H1 (cell line): Measurements from ENCODE around the gene KXD1. TPM values are rescaled to one million over a fixed set of nuclear protein-coding genes. Genes with fewer than 3 reads are reported as not detected.

Source experiments
- CTCF ChIA-PET: fragments of 300-600 bp; sonication (Branson Sonifier 250); formaldehyde crosslinking; loops from one replicate; lab custom pipeline; 2021; ENCODE audit not compliant: partially characterized antibody; lab: Charles Lee
- POLR2A ChIA-PET: fragments of 300-600 bp; sonication (Branson Sonifier 250); formaldehyde crosslinking; loops from one replicate; lab custom pipeline; 2021; ENCODE audit warnings: inconsistent platforms; ENCODE audit not compliant: partially characterized antibody; lab: Charles Lee
- DNase-seq, 2 experiments: peaks; one replicate each; pipeline versions ENCODE4 v3.0.0 to v3.0.0-alpha.2; 2010 to 2022; ENCODE audit warnings: low spot score in 2 of 2, low read depth in 1 of 2, mixed read lengths in 1 of 2
- FAIRE-seq: peaks from 2 replicates; lab custom pipeline; 2011; peaks lifted over from hg19 to GRCh38; lab: Jason Lieb, UNC
- H2AFZ ChIP-seq: 2 replicates; pipeline ENCODE4 v1.8.1; 2012; ENCODE audit warnings: low read length, inconsistent platforms
- H2AK5ac ChIP-seq: 2 replicates; pipeline ENCODE4 v1.6.1; 2013; ENCODE audit warnings: low read depth, low read length
- H2BK120ac ChIP-seq: replicated peaks from 2 replicates; pipeline ENCODE3; 2013; ENCODE audit warnings: low read depth, low read length, inconsistent platforms
- H2BK12ac ChIP-seq: 2 replicates; pipeline ENCODE4 v1.6.1; 2013; ENCODE audit warnings: low read depth, low read length
- H2BK15ac ChIP-seq: 2 replicates; pipeline ENCODE4 v1.6.1; 2013; ENCODE audit warnings: low read length
- H2BK20ac ChIP-seq: 2 replicates; pipeline ENCODE4 v1.6.1; 2013; ENCODE audit warnings: low read length
- H2BK5ac ChIP-seq: 2 replicates; pipeline ENCODE4 v1.6.1; 2013; ENCODE audit warnings: low read depth, low read length
- H3K14ac ChIP-seq: 2 replicates; pipeline ENCODE4 v1.6.1; 2013; ENCODE audit warnings: inconsistent platforms; ENCODE audit not compliant: insufficient read length
- H3K18ac ChIP-seq: 2 replicates; pipeline ENCODE4 v1.6.1; 2013; ENCODE audit warnings: low read length; ENCODE audit errors: extremely low read depth
- H3K23ac ChIP-seq: 2 replicates; pipeline ENCODE4 v1.6.1; 2013; ENCODE audit warnings: inconsistent platforms; ENCODE audit not compliant: insufficient read length
- H3K23me2 ChIP-seq: 2 replicates; pipeline ENCODE4 v1.6.1; 2013; ENCODE audit warnings: low read depth, low read length
- H3K27ac ChIP-seq: 2 replicates; pipeline ENCODE4 v1.6.1; 2011; ENCODE audit warnings: low read depth, low read length, inconsistent platforms
- H3K27me3 ChIP-seq, 4 experiments: replicated peaks in 1 of 4; 1 replicate in 1 of 4; 2 replicates in 3 of 4; pipeline versions ENCODE4 v1.6.1 to v1.8.1; 2011 to 2013; ENCODE audit warnings: low read length in 3 of 4, mild to moderate bottlenecking in 3 of 4, inconsistent platforms in 2 of 4, mixed read lengths in 2 of 4, moderate library complexity in 1 of 4; ENCODE audit not compliant: control insufficient read depth in 3 of 4, insufficient read depth in 3 of 4; ENCODE audit errors: extremely low read depth in 1 of 4
- H3K36me3 ChIP-seq, 4 experiments: 2 replicates each; pipeline versions ENCODE4 v1.6.1 to v1.8.1; 2011 to 2013; ENCODE audit warnings: mild to moderate bottlenecking in 4 of 4, low read length in 3 of 4, moderate library complexity in 2 of 4, control low read depth in 1 of 4, inconsistent platforms in 1 of 4; ENCODE audit not compliant: insufficient read depth in 4 of 4, control insufficient read depth in 2 of 4
- H3K4ac ChIP-seq: replicated peaks from 2 replicates; pipeline ENCODE3; 2013; ENCODE audit warnings: low read length, low read depth, mixed read lengths, inconsistent platforms; ENCODE audit not compliant: insufficient read length
- H3K4me1 ChIP-seq, 4 experiments: replicated peaks in 1 of 4; 1 replicate in 1 of 4; 2 replicates in 3 of 4; pipeline versions ENCODE4 v1.6.1 to v1.8.1; 2011 to 2013; ENCODE audit warnings: low read length in 3 of 4, inconsistent platforms in 2 of 4, mixed read lengths in 1 of 4; ENCODE audit not compliant: insufficient read depth in 4 of 4, control insufficient read depth in 3 of 4
- H3K4me2 ChIP-seq, 2 experiments: 2 replicates each; pipeline versions ENCODE4 v1.6.1 to v1.8.1; 2011 to 2013; ENCODE audit warnings: low read depth in 2 of 2, low read length in 2 of 2, control low read depth in 1 of 2, inconsistent platforms in 1 of 2, mild to moderate bottlenecking in 1 of 2; ENCODE audit not compliant: insufficient read depth in 1 of 2
- H3K4me3 ChIP-seq, 4 experiments: fragments of 200-600, 300-600 bp in 1 of 4; sonication (generic), shearing (Covaris generic), sonication (Bioruptor Twin) in 1 of 4; 2 replicates each; pipeline versions ENCODE4 v1.5.1 to v1.8.1; 2011 to 2016; ENCODE audit warnings: low read length in 4 of 4, low read depth in 3 of 4, control low read depth in 2 of 4, inconsistent platforms in 2 of 4, mild to moderate bottlenecking in 2 of 4, mixed read lengths in 1 of 4, moderate library complexity in 1 of 4; ENCODE audit not compliant: insufficient read depth in 2 of 4; ENCODE audit errors: extremely low read depth in 1 of 4
- H3K56ac ChIP-seq: replicated peaks from 2 replicates; pipeline ENCODE3; 2013; ENCODE audit warnings: low read depth, mild to moderate bottlenecking, mixed read lengths, low read length, inconsistent platforms; ENCODE audit not compliant: insufficient read length
- H3K79me1 ChIP-seq: 2 replicates; pipeline ENCODE4 v1.6.1; 2013; ENCODE audit warnings: low read depth, low read length, control low read depth
- H3K79me2 ChIP-seq, 2 experiments: 2 replicates each; pipeline versions ENCODE4 v1.6.1 to v1.8.1; 2012 to 2013; ENCODE audit warnings: low read length in 2 of 2, mild to moderate bottlenecking in 2 of 2, inconsistent platforms in 1 of 2; ENCODE audit not compliant: insufficient read depth in 2 of 2, control insufficient read depth in 1 of 2
- H3K9ac ChIP-seq, 4 experiments: replicated peaks in 1 of 4; 1 replicate in 1 of 4; 2 replicates in 3 of 4; pipeline versions ENCODE4 v1.6.1 to v1.8.1; 2011 to 2013; ENCODE audit warnings: low read depth in 3 of 4, low read length in 3 of 4, control low read depth in 2 of 4, mild to moderate bottlenecking in 2 of 4, moderate library complexity in 2 of 4, inconsistent platforms in 1 of 4; ENCODE audit errors: extremely low read depth in 1 of 4
- H3K9me3 ChIP-seq, 2 experiments: 2 replicates each; pipeline versions ENCODE4 v1.6.1 to v1.8.1; 2012 to 2013; ENCODE audit warnings: mild to moderate bottlenecking in 2 of 2, moderate library complexity in 2 of 2, control low read depth in 1 of 2, inconsistent platforms in 1 of 2, low read depth in 1 of 2, low read length in 1 of 2, mixed read lengths in 1 of 2; ENCODE audit not compliant: insufficient read depth in 2 of 2
- H4K20me1 ChIP-seq, 2 experiments: replicated peaks in 1 of 2; 2 replicates each; pipeline versions ENCODE3 to v1.8.1; 2011 to 2013; ENCODE audit warnings: inconsistent platforms in 2 of 2, low read length in 2 of 2, mild to moderate bottlenecking in 1 of 2; ENCODE audit not compliant: insufficient read depth in 2 of 2, control insufficient read depth in 1 of 2
- H4K5ac ChIP-seq: 2 replicates; pipeline ENCODE4 v1.6.1; 2013; ENCODE audit warnings: low read length, low read depth, mixed read lengths, inconsistent platforms; ENCODE audit not compliant: insufficient read length
- H4K8ac ChIP-seq: 2 replicates; pipeline ENCODE4 v1.8.0; 2013; ENCODE audit warnings: mild to moderate bottlenecking, moderate library complexity, low read length, inconsistent platforms; ENCODE audit not compliant: insufficient read depth; ENCODE audit errors: extremely low read depth
- H4K91ac ChIP-seq: replicated peaks from 2 replicates; pipeline ENCODE3; 2013; ENCODE audit warnings: low read length, mixed read lengths, inconsistent platforms; ENCODE audit not compliant: insufficient read length
- CREB1 ChIP-seq: IDR thresholded peaks from 2 replicates; pipeline ENCODE4 v1.6.1; 2012; ENCODE audit warnings: inconsistent platforms
- CTBP2 ChIP-seq: IDR thresholded peaks from 2 replicates; pipeline ENCODE4 v1.7.0; 2011; ENCODE audit warnings: borderline replicate concordance, mild to moderate bottlenecking, moderate library complexity, mixed read lengths, low read length; ENCODE audit not compliant: insufficient read depth, insufficient read length
- EZH2 ChIP-seq: fragments of 200-600 bp; sonication (generic); IDR thresholded peaks from 2 replicates; pipeline ENCODE4 v1.7.1; 2012; ENCODE audit warnings: low read depth, mild to moderate bottlenecking, moderate library complexity, low read length, inconsistent platforms; ENCODE audit not compliant: severe bottlenecking
- JUND ChIP-seq: IDR thresholded peaks from 2 replicates; pipeline ENCODE4 v1.6.1; 2011; ENCODE audit warnings: mild to moderate bottlenecking, improper control_type of control experiment, low read length
- KDM4A ChIP-seq: IDR thresholded peaks from one replicate; pipeline ENCODE4 v1.7.1; 2012; ENCODE audit warnings: low read depth, mild to moderate bottlenecking, moderate library complexity, low read length, inconsistent platforms; ENCODE audit not compliant: severe bottlenecking
- POLR2AphosphoS5 ChIP-seq: IDR thresholded peaks from 2 replicates; pipeline ENCODE4 v1.6.1; 2011; ENCODE audit warnings: low read depth, low read length
- POU5F1 ChIP-seq: IDR thresholded peaks from 2 replicates; pipeline ENCODE4 v1.6.1; 2011; ENCODE audit warnings: low read depth, mild to moderate bottlenecking, low read length, moderate library complexity
- RBBP5 ChIP-seq: IDR thresholded peaks from 2 replicates; pipeline ENCODE4 v1.7.1; 2012; ENCODE audit warnings: low read depth, mild to moderate bottlenecking, inconsistent platforms, low read length, moderate library complexity, borderline replicate concordance
- SIX5 ChIP-seq: IDR thresholded peaks from 2 replicates; pipeline ENCODE4 v1.6.1; 2011; ENCODE audit warnings: mild to moderate bottlenecking, low read depth, low read length
- SRF ChIP-seq: IDR thresholded peaks from 2 replicates; pipeline ENCODE4 v1.6.1; 2011; ENCODE audit warnings: mild to moderate bottlenecking, low read depth, low read length, moderate library complexity
- TAF7 ChIP-seq: optimal IDR thresholded peaks from 2 replicates; pipeline ENCODE3; 2011; ENCODE audit warnings: low read depth, mild to moderate bottlenecking, inconsistent platforms, low read length, moderate library complexity, borderline replicate concordance
- TEAD4 ChIP-seq: IDR thresholded peaks from 2 replicates; pipeline ENCODE4 v1.6.1; 2012; ENCODE audit warnings: low read depth, low read length, inconsistent platforms, mixed read lengths
- YY1 ChIP-seq: IDR thresholded peaks from 2 replicates; pipeline ENCODE4 v1.6.1; 2011; ENCODE audit warnings: low read depth, mild to moderate bottlenecking, low read length
- WGBS, 2 experiments: shearing (Covaris generic) in 1 of 2; methylation state at CpG; one replicate each; pipeline versions ENCODE4 v1.1.6 to v1.1.7; 2013 to 2015; ENCODE audit warnings: low lambda C conversion rate in 2 of 2, mixed read lengths in 2 of 2, inconsistent platforms in 1 of 2, low coverage in 1 of 2, missing lambda C conversion rate in 1 of 2; ENCODE audit not compliant: insufficient replicate concordance in 2 of 2, insufficient coverage in 1 of 2, insufficient read length in 1 of 2; ENCODE audit errors: extremely low coverage in 1 of 2, missing lambda C conversion rate in 1 of 2; 5-methylcytosine and 5-hydroxymethylcytosine counted together
- polyA plus RNA-seq, 7 experiments: library from polyadenylated mRNA; depleted of rRNA in 3 of 7; stranded (reverse) in 5 of 7; unstranded in 2 of 7; fragments of >200 nt in 5 of 7; fragments of 200-250 nt in 2 of 7; gene quantifications; 1 replicate in 5 of 7; 2 replicates in 1 of 7; 4 replicates in 1 of 7; pipeline versions ENCODE4 v1.2.1 to v1.2.3, GENCODE V29; 2011 to 2013; ENCODE audit warnings: missing spikeins in 2 of 7, mixed read lengths in 2 of 7
- total RNA-seq: library from RNA; stranded (reverse); fragmentation: NEBNext Ultra II Directional; extraction: Animal tissue kit (Norgen Biotek cat#: 25700); gene quantifications from 2 replicates; pipeline ENCODE4 v1.2.1, GENCODE V29; 2021

The KXD1 gene
- total and polyA plus RNA-seq, 2 of the 8 experiments (the other 6 are each of a cell fraction or from before 2014, with no cell fraction given): 115 to 267 TPM

DNA sequence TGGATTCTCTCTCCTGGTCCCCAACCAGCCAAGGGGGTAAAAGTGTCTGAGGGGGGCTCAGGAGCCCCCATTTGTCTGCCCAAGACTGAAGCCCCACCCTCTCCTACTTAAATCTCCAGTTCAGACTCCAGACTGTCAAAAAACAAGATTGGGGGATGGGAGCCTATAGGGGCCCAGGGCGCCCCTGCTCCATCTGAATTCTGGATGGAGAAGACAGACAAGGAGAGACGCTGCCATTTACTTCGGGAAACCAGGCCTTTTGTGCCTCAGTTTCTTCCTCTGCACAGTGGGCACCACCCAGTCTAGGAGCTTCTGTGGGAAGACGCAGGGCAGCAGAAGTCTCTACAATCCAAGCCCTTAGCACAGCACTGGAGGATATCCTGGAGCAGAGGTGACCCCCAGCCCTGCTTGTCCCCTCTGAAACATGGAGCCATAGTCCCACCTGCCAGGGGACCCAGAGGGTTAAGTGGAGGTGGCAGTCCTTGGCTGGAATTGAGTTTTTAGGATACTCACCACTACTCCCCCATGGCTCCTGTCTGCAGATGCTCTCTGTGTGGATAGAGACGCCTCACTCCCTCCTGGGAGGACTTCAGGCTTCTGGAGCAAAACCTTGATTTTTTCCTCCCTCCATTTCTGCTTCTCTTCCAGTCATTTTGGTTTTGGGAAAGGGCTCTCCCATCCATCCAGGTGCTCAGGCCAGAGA, 50.6 kb downstream of the KXD1 start:
- 35% methylated on average over 5 of the region's 5 CpGs; no CpG with 5 or more reads in 1 of the 2 experiments for WGBS, 2 experiments
- Histone ChIP-seq H4K5ac (no peak overlapping the region), H3K56ac (no peak overlapping the region), H3K9ac (no peak overlapping the region), H3K23me2 (peaks cover 27% of the 10 kb centered on the region), H3K18ac (peak overlapping the region; percentile 60), H2AFZ (no peak overlapping the region), H4K91ac (no peak overlapping the region), H3K23ac (no peak overlapping the region), H2BK120ac (no peak overlapping the region), H2BK12ac (0 out of 2 replicates have a peak overlapping the region, but pooled peaks have one; percentile 75), H3K9me3 (no peaks in the 10 kb centered on the region), H3K79me2 (no peaks in the 10 kb centered on the region), H3K79me1 (no peaks in the 10 kb centered on the region), H4K20me1 (peaks cover 0 to 17% of the 10 kb centered on the region in 2 experiments), H3K4me2 (peak overlapping the region in 1 of 2 experiments; percentile 64; a peak in 2 of 4 replicates), H3K14ac (no peak overlapping the region), H2BK20ac (0 out of 2 replicates have a peak overlapping the region, but pooled peaks have one; percentile 66), H3K4ac (no peak overlapping the region), H3K27me3 (peaks cover 87 to 95% (median 95%) of the 10 kb centered on the region in 4 experiments), H4K8ac (no peak overlapping the region), H3K4me3 (peak overlapping the region in 1 of 4 experiments; percentile 49; a peak in 2 of 8 replicates), H2BK15ac (0 out of 2 replicates have a peak overlapping the region, but pooled peaks have one; percentile 61), H3K27ac (no peak overlapping the region), H2BK5ac (no peak overlapping the region), H3K4me1 (peaks cover 32 to 60% (median 47%) of the 10 kb centered on the region in 4 experiments), H2AK5ac (no peak overlapping the region), H3K36me3 (peaks cover 0 to 17% (median 0%) of the 10 kb centered on the region in 4 experiments; a peak in 1 of 8 replicates)
- CTCF ChIA-PET: interaction anchor here (0.9 to 1.1 kb wide), 2 partner anchors 16 to 67 kb away, joined by 3 read pairs; no protein-coding TSS in a partner anchor
- POLR2A ChIA-PET: interaction anchor here (0.9 to 1.4 kb wide), 4 partner anchors 19 to 34 kb away, joined by 3 to 4 read pairs (median 4); partner anchors contain the start of gene REX1BD
- FAIRE-seq (no peak), DNase-seq (no peak)
- TF ChIP-seq TAF7 (no peak), JUND (no peak), SRF (no peak), KDM4A (no peak), RBBP5 (no peak), SIX5 (no peak), YY1 (no peak), POLR2AphosphoS5 (no peak), POU5F1 (no peak), CTBP2 (no peak), CREB1 (no peak), EZH2 (peak; percentile 81), TEAD4 (no peak)
